ENCODE measurements around the gene SLC35F3. TPM values are rescaled to one million over a fixed set of nuclear protein-coding genes. Genes with fewer than 3 reads are reported as not detected.

The SLC35F3 gene
- polyA plus RNA-seq, 1 of the 3 experiments (the other 2 are of a cell fraction), result 0.87 TPM

GRCh38 chr1:234362558-234362957 lies 458.1 kb downstream of the SLC35F3 start:
- H3K36me3 ChIP-seq (replicated peaks in 1 of 2; ENCODE audit: control insufficient read depth in 1 of 2, insufficient read depth in 2 of 2, low read length in 1 of 2), result no peaks in the 10 kb centered on the region
- no peaks in the 10 kb centered on the region for H3K9me3 ChIP-seq
- no peaks in the 10 kb centered on the region for H3F3A ChIP-seq (replicated peaks; ENCODE audit: insufficient read depth)
- ChIA-PET POLR2A (interaction anchor here (0.7 kb wide), 1 partner anchor 11 kb away, joined by 4 read pairs; the partner anchor contains the start of gene COA6), CTCF (interaction anchor here (0.6 kb wide), 1 partner anchor 1510 kb away, joined by 3 read pairs; no protein-coding TSS in a partner anchor)
- no peak overlapping the region for H3K27ac ChIP-seq (ENCODE audit: low read depth in 2 of 2, low read length in 1 of 2)
- WGBS (ENCODE audit: low lambda C conversion rate), result 60% methylated on average over 2 of the region's 2 CpGs
- no peak for DNase-seq
- H3K4me2 ChIP-seq, result no peak overlapping the region
- H3K4me1 ChIP-seq (ENCODE audit: control insufficient read depth in 1 of 2, insufficient read depth in 2 of 2, low read depth in 1 of 2, low read length in 1 of 2), result no peaks in the 10 kb centered on the region; a peak in 1 of 4 replicates
- H3K4me3 ChIP-seq (ENCODE audit: low read depth in 2 of 2, low read length in 1 of 2), result no peak overlapping the region
- no peaks in the 10 kb centered on the region for H3K79me2 ChIP-seq (ENCODE audit: insufficient read depth)
- no peak overlapping the region for H2AFZ ChIP-seq (ENCODE audit: low read depth)
- no peak overlapping the region for H3K9ac ChIP-seq
- TF ChIP-seq SIN3A (IDR thresholded peaks at IDR 0.05; ENCODE audit: borderline replicate concordance, low read depth, low read length) (no peak), MEF2A (IDR thresholded peaks at IDR 0.05; ENCODE audit: borderline replicate concordance, low read depth) (no peak), EZH2phosphoT487 (IDR thresholded peaks at IDR 0.05; ENCODE audit: borderline replicate concordance, low read depth) (no peak), REST (IDR thresholded peaks at IDR 0.05; ENCODE audit: low read depth, low read length) (no peak), RFX5 (IDR thresholded peaks at IDR 0.05; ENCODE audit: low read length) (no peak), EP300 (IDR thresholded peaks at IDR 0.05; ENCODE audit: borderline replicate concordance in 1 of 2, low read depth in 1 of 2, low read length in 1 of 2) (no peak)
- TF ChIP-seq, protein P1, sequence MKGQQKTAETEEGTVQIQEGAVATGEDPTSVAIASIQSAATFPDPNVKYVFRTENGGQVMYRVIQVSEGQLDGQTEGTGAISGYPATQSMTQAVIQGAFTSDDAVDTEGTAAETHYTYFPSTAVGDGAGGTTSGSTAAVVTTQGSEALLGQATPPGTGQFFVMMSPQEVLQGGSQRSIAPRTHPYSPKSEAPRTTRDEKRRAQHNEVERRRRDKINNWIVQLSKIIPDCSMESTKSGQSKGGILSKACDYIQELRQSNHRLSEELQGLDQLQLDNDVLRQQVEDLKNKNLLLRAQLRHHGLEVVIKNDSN (IDR thresholded peaks at IDR 0.05; ENCODE audit: borderline replicate concordance, low read depth), result no peak
- TF ChIP-seq, protein P2, sequence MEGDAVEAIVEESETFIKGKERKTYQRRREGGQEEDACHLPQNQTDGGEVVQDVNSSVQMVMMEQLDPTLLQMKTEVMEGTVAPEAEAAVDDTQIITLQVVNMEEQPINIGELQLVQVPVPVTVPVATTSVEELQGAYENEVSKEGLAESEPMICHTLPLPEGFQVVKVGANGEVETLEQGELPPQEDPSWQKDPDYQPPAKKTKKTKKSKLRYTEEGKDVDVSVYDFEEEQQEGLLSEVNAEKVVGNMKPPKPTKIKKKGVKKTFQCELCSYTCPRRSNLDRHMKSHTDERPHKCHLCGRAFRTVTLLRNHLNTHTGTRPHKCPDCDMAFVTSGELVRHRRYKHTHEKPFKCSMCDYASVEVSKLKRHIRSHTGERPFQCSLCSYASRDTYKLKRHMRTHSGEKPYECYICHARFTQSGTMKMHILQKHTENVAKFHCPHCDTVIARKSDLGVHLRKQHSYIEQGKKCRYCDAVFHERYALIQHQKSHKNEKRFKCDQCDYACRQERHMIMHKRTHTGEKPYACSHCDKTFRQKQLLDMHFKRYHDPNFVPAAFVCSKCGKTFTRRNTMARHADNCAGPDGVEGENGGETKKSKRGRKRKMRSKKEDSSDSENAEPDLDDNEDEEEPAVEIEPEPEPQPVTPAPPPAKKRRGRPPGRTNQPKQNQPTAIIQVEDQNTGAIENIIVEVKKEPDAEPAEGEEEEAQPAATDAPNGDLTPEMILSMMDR (IDR thresholded peaks at IDR 0.05), result no peak
- no peaks in the 10 kb centered on the region for H3K27me3 ChIP-seq (ENCODE audit: insufficient read depth)
- no peaks in the 10 kb centered on the region for H3K9me2 ChIP-seq
- no peaks in the 10 kb centered on the region for H4K20me1 ChIP-seq (ENCODE audit: insufficient read depth)

Data from SK-N-SH (cell line).